ENCODE measurements around the gene SHISA4. TPM values are rescaled to one million over a fixed set of nuclear protein-coding genes. Genes with fewer than 3 reads are reported as not detected.
A peak's percentile ranks its signal among the peaks of the same experiment; 100 is the strongest.
"Not testable (repeated sequence)": the region's sequence is repeated elsewhere in the genome, so short reads cannot be mapped to it uniquely, and the experiment has no call there.

Gene SHISA4, protein sequence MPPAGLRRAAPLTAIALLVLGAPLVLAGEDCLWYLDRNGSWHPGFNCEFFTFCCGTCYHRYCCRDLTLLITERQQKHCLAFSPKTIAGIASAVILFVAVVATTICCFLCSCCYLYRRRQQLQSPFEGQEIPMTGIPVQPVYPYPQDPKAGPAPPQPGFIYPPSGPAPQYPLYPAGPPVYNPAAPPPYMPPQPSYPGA
- total RNA-seq = 10.4 TPM
- polyA plus RNA-seq (ENCODE audit: insufficient read depth, low read depth, low replicate concordance) = 37.6 TPM
- long read RNA-seq, donor 1, partial matches to known transcripts = 0 of 3 reads
- long read RNA-seq, donor 1, other reads (novel, unspliced or antisense) = 0 of 3 reads
- long read RNA-seq, donor 2, partial matches to known transcripts = 0 of 4 reads
- long read RNA-seq, donor 2, other reads (novel, unspliced or antisense) = 0 of 4 reads
- long read RNA-seq, donor 3, partial matches to known transcripts = 5 of 8 reads
- long read RNA-seq, donor 3, other reads (novel, unspliced or antisense) = 0 of 8 reads
- long read RNA-seq, donor 4, partial matches to known transcripts = 0 of 4 reads
- long read RNA-seq, donor 4, other reads (novel, unspliced or antisense) = 0 of 4 reads
- long read RNA-seq, donor 5 = 0 reads
- long read RNA-seq, donor 6, partial matches to known transcripts = 8 of 9 reads
- long read RNA-seq, donor 6, other reads (novel, unspliced or antisense) = 0 of 9 reads
- long read RNA-seq, donor 7, transcript SHISA4-201 (5 exons, 1,341 nt) = major isoform, 9 of 12 reads
- long read RNA-seq, donor 7, partial matches to known transcripts = 0 of 12 reads
- long read RNA-seq, donor 7, other reads (novel, unspliced or antisense) = 3 of 12 reads
- long read RNA-seq, donor 8, transcript SHISA4-201 (5 exons, 1,341 nt) = major isoform, 8 of 19 reads
- long read RNA-seq, donor 8, partial matches to known transcripts = 11 of 19 reads
- long read RNA-seq, donor 8, other reads (novel, unspliced or antisense) = 0 of 19 reads
- long read RNA-seq, donor 9, partial matches to known transcripts = 0 of 1 reads
- long read RNA-seq, donor 9, other reads (novel, unspliced or antisense) = 0 of 1 reads
- long read RNA-seq, donor 10, partial matches to known transcripts = 18 of 22 reads
- long read RNA-seq, donor 10, other reads (novel, unspliced or antisense) = 0 of 22 reads

DNA sequence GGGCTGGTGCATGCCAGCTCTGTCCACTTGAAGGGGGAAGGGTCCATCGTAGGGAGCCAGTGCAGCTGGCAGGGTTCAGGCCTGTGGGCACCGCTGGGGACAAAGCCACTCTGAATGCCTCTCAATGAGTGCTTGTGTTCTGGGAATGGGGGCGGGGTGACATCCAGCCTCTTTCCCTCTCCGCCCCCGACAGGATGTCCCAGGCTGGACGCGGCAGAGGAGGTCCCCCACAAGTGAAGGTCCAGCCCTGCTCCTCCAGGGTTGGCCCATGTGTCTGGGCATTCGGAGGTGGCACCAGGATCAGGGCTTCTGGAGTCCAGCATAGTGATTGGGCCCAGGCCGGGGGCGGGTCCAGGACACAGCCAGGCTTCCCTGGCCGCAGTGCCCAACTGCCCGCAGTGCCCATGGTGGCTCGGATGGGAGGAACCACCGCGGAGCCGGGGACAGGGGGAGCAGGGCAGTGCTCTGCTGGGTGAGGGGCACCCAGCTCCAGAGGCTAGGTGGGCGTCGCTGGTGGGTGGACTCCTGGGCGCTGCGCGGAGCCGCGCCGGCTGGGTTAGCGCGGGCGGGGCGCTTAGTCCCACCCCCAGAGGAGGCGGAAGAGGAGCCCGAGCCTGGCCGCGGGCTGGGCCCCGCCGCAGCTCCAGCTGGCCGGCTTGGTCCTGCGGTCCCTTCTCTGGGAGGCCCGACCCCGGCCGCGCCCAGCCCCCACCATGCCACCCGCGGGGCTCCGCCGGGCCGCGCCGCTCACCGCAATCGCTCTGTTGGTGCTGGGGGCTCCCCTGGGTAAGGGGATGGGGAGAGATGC is at the start of gene SHISA4:
SHISA4 (plus strand) TSS at position 617 of the 808 bp plus-strand sequence; CDS start at position 714, 97 bp downstream.
- intact Hi-C loops (cut with DNase I) = no loop called here

DNA sequence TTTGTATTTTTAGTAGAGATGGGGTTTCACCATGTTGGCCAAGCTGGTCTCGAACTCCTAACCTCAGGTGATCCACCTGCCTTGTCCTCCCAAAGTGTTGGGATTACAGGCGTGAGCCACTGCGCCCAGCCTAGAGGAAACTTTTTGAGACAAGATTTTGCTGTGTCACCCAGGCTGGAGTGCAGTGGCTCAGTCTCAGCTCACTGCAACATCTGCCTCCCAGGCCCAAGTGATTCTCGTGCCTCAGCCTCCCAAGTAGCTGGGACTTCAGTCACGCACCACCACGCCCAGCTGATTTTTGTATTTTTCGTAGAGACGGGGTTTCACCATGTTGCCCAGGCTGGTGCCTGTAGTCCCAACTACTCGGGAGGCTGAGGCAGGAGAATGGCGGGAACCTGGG is 49.6 kb upstream of the SHISA4 start:
- H3K36me3 ChIP-seq (ENCODE audit: control insufficient read depth in 2 of 3, insufficient read depth in 3 of 3, low read length in 3 of 3); DNase-seq; H3K27me3 ChIP-seq (ENCODE audit: control insufficient read depth, insufficient read depth, low read length); FAIRE-seq; H3K9me3 ChIP-seq (ENCODE audit: control insufficient read depth in 2 of 3, insufficient read depth in 1 of 3, low read length in 3 of 3); H3K9ac ChIP-seq (ENCODE audit: low read length in 3 of 3); H3K27ac ChIP-seq (ENCODE audit: low read depth in 2 of 2, low read length in 2 of 2); H3K4me1 ChIP-seq (ENCODE audit: control insufficient read depth in 2 of 3, insufficient read depth in 2 of 3, low read depth in 1 of 3, low read length in 3 of 3); H3K4me3 ChIP-seq (ENCODE audit: low read length in 3 of 3); intact Hi-C loops (cut with DNase I): not testable (repeated sequence)

More for the DNA sequence above, at the start of gene SHISA4:
- peak within 1 kb of the TSS in 2 of 3 donors; percentile 45 to 68 for H3K9ac ChIP-seq (ENCODE audit: low read length in 3 of 3)
- FAIRE-seq (no peak), DNase-seq (peak; percentile 66 to 91 (median 85))
- TF ChIP-seq, protein P1, sequence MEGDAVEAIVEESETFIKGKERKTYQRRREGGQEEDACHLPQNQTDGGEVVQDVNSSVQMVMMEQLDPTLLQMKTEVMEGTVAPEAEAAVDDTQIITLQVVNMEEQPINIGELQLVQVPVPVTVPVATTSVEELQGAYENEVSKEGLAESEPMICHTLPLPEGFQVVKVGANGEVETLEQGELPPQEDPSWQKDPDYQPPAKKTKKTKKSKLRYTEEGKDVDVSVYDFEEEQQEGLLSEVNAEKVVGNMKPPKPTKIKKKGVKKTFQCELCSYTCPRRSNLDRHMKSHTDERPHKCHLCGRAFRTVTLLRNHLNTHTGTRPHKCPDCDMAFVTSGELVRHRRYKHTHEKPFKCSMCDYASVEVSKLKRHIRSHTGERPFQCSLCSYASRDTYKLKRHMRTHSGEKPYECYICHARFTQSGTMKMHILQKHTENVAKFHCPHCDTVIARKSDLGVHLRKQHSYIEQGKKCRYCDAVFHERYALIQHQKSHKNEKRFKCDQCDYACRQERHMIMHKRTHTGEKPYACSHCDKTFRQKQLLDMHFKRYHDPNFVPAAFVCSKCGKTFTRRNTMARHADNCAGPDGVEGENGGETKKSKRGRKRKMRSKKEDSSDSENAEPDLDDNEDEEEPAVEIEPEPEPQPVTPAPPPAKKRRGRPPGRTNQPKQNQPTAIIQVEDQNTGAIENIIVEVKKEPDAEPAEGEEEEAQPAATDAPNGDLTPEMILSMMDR (IDR thresholded peaks at IDR 0.05; ENCODE audit: borderline replicate concordance, extremely low read depth, insufficient read depth) = no peak
- no peaks in the 10 kb centered on the region for H3K36me3 ChIP-seq (ENCODE audit: control insufficient read depth in 2 of 3, insufficient read depth in 3 of 3, low read length in 3 of 3)
- H3K4me1 ChIP-seq (ENCODE audit: control insufficient read depth in 2 of 3, insufficient read depth in 2 of 3, low read depth in 1 of 3, low read length in 3 of 3) = peaks cover 0 to 13% (median 0%) of the 10 kb centered on the region in 3 donors
- H3K9me3 ChIP-seq (ENCODE audit: control insufficient read depth in 2 of 3, insufficient read depth in 1 of 3, low read length in 3 of 3) = no peaks in the 10 kb centered on the region
- H3K4me3 ChIP-seq (ENCODE audit: low read length in 3 of 3) = peak within 1 kb of the TSS; percentile 48 to 75 (median 71)
- no peak within 1 kb of the TSS for H3K27ac ChIP-seq (ENCODE audit: low read depth in 2 of 2, low read length in 2 of 2)
- no peaks in the 10 kb centered on the region for H3K27me3 ChIP-seq (ENCODE audit: control insufficient read depth, insufficient read depth, low read length)

DNA sequence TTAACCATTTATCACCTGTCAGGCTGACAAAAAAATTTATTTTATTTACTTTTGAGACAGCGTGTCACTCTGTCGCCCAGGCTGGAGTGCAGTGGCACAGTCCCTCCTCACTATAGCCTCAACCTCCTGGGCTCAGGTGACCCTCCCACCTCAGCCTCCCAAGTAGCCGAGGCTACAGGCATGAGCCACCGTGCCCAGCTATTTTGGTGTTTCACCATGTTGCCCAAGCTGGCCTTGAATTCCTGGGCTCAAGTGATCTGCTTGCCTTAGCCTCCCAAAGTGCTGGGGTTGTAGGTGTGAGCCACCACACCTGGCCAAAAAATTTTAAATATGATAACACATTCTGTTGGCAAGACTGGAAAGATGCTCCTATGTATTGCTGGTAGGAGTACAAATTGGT is 48.6 kb upstream of the SHISA4 start:
- TF ChIP-seq, protein P1 (IDR thresholded peaks at IDR 0.05; ENCODE audit: borderline replicate concordance, extremely low read depth, insufficient read depth) = no peak
- no peak for FAIRE-seq
- Histone ChIP-seq H3K36me3 (ENCODE audit: control insufficient read depth in 2 of 3, insufficient read depth in 3 of 3, low read length in 3 of 3) (no peaks in the 10 kb centered on the region), H3K9ac (ENCODE audit: low read length in 3 of 3) (no peak overlapping the region), H3K4me1 (ENCODE audit: control insufficient read depth in 2 of 3, insufficient read depth in 2 of 3, low read depth in 1 of 3, low read length in 3 of 3) (no peaks in the 10 kb centered on the region), H3K4me3 (ENCODE audit: low read length in 3 of 3) (no peak overlapping the region), H3K27me3 (ENCODE audit: control insufficient read depth, insufficient read depth, low read length) (no peaks in the 10 kb centered on the region), H3K27ac (ENCODE audit: low read depth in 2 of 2, low read length in 2 of 2) (no peak overlapping the region), H3K9me3 (ENCODE audit: control insufficient read depth in 2 of 3, insufficient read depth in 1 of 3, low read length in 3 of 3) (no peaks in the 10 kb centered on the region)
- intact Hi-C loops (cut with DNase I) = no loop called here
- no peak for DNase-seq
